GM21825 (cell line): ENCODE data around the gene COX7A2L.
A peak's percentile ranks its signal among the peaks of the same experiment; 100 is the strongest.
"Not testable (repeated sequence)": the region's sequence is repeated elsewhere in the genome, so short reads cannot be mapped to it uniquely, and the experiment has no call there.

Source experiments
- ATAC-seq: cut with Tn5 transposase; IDR thresholded peaks from one replicate; pipeline ENCODE4 v1.9.1; 2021; ENCODE audit warnings: mild to moderate bottlenecking, moderate library complexity; ENCODE audit not compliant: unreplicated experiment

Gene COX7A2L

GRCh38 chr2:42360890-42361727, at the start of gene COX7A2L:
Gene COX7A2L, minus strand, starts transcription at chr2:42361217. Its CDS starts 56 bp downstream, at chr2:42361161.
- peak; percentile 89 for ATAC-seq

GRCh38 chr2:42408009-42408408, 47.0 kb upstream of the COX7A2L start:
- no peak for ATAC-seq

GRCh38 chr2:42407476-42407875, 46.5 kb upstream of the COX7A2L start:
- ATAC-seq: no peak

GRCh38 chr2:42404676-42405075, 43.7 kb upstream of the COX7A2L start:
- ATAC-seq: no peak

- ATAC-seq: no peak
Observed at GRCh38 chr2:42401773-42402172, 40.8 kb upstream of the COX7A2L start.

- not testable (repeated sequence) for ATAC-seq
Observed at GRCh38 chr2:42398052-42398451, 37.0 kb upstream of the COX7A2L start.

- not testable (repeated sequence) for ATAC-seq
Observed at GRCh38 chr2:42393320-42393719, 32.3 kb upstream of the COX7A2L start.

DNA sequence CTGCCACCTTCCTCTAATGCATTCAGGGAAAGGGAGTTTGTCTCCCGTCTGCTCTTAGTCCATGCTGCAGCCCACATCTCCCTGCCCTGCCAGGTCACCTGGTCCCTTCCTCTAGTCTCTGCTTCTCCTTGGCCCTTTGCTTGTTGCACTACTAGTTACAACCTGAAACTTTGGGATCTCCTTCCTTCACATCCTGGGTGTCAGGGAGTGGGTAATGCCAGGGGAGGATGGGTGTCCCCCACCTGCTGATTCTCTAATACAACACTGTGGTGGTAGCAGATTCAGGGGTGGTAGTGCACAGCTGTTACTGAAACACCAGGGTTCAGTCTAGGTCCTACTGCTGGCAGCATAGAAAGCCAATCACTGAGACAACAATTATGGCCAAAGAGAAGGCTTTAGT, 31.2 kb upstream of the COX7A2L start:
- ATAC-seq: no peak

- ATAC-seq: no peak
Observed at GRCh38 chr2:42390401-42390969, 29.5 kb upstream of the COX7A2L start.

DNA sequence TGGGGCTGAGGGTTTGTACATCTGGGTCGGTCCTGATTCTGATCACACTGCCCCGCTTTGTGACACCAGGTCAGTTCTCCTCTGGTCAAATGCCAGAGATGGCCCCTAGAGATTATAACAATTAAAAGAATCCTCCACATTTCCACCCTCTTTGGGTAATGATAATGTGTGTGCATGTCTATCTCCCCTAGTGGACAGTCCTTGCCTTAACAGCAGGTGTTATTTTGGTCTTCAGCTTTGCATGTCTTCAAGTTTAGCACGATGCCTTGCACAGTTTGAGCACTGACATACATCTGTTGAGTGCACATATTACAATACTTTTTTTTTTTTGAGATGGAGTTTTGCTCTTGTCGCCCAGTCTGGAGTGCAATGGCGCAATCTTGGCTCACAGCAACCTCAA, 25.7 kb upstream of the COX7A2L start:
- no peak for ATAC-seq

DNA sequence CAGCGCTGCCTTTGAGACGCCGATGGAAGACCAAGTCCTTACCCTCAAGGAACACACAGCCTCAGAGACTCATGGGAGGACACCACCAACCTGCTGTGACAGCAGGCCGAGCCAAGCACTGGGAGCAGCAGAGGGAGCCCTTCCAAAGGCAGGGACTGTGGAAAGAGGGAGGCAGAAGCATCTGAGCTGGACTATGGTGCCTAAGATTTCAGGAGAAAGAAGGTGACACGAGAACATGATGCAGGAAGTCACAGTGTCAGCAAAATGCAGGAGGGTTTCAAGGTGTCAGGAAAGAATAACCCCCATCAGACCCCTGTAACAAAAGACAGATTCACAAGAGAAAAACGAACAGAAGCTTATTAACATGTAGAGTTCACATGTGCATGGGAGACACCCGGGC, 24.2 kb upstream of the COX7A2L start:
- no peak for ATAC-seq

GRCh38 chr2:42383855-42384530, 23.0 kb upstream of the COX7A2L start:
- ATAC-seq: no peak

GRCh38 chr2:42382144-42382543, 21.1 kb upstream of the COX7A2L start:
- ATAC-seq: no peak

- ATAC-seq: not testable (repeated sequence)
Observed at GRCh38 chr2:42380026-42380425, 19.0 kb upstream of the COX7A2L start.

- no peak for ATAC-seq
Observed at GRCh38 chr2:42378415-42378814, 17.4 kb upstream of the COX7A2L start.

GRCh38 chr2:42376758-42377157, 15.7 kb upstream of the COX7A2L start:
- no peak for ATAC-seq

DNA sequence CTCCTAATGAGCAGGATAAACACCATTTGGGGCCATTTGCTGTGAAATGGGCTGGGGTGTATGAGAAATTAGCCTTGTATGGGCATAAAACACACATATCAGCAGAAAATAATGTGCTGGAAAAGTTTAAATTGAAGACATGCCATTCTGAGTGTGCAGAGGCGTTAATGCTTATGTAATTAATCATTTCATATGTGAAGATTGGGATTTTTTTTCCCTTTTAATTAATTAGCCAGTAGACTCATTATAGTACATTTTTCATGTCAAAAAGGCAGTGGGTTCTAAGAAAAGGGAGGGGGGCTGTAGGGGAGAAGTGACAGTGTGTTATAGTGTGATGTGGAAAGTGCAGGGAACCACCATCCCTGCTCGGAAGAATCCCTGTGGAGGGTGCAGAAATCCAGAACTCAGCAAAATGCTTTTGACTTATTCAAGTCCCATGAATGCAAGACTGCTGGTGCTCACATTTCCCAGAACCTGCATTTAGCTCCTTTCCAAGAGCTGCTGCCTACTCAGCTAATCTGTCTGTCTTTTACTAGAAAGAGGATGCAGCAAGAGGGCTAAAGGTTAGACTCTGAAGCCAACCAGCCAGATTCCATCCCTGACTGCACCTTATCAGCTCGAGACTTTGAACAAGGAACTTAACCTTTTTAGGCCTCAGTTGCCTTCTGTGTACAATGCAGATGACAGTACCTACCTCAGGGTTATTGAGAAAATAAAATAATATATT, 11.6 kb upstream of the COX7A2L start:
- no peak for ATAC-seq

DNA sequence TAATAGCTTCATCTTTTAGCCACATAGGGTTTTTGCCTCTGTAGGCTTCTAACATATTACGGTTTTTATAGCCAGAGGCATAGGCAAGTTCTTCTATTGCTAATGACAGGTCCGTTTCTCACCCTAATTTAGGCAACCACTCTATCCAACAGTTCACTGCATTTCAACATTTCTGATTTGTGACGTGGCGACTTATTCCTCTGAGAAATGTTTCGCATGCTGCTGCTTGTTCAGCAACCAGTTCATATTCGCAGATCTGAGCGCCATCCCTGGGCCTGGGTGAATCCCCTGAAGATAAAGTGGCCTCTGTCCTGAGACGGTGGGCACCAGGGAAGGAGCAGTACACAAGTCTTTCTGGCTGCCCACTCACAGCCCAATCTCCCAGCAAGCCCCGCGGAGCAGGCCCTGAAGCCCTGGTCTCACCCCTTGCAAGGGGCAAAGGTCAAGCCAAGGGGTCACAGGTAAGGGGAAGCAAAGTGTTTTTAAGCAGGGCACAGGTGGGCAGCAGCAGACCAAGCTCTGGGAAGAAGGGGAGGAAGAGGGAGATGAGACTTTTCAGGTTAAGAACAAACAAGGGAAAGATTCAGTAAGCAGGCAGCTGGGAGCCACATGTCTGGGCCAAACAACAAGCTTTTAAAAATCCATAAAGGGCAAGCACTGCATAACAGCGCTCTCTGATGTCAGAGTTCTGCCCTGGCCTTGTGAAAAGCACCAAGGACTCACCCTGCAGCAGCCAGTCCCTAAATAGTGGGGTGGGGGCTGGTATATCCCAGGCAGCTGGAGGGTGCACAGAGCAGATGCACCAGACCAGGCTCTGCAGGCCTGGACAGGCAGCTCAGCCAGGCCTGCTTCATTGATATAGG, 10.8 kb upstream of the COX7A2L start:
- no peak for ATAC-seq

GRCh38 chr2:42369532-42370229, 8.7 kb upstream of the COX7A2L start:
- ATAC-seq: no peak
